ENCODE data around the gene TRIM27.
"Not testable (repeated sequence)": the region's sequence is repeated elsewhere in the genome, so short reads cannot be mapped to it uniquely, and the experiment has no call there.

TRIM27 gene

GRCh38 chr6:28895131-28895812, 28.5 kb downstream of the TRIM27 start:
- peak; percentile 87 for DNase-seq

GRCh38 chr6:28893172-28893799, 30.5 kb downstream of the TRIM27 start:
- no peak for DNase-seq

DNA sequence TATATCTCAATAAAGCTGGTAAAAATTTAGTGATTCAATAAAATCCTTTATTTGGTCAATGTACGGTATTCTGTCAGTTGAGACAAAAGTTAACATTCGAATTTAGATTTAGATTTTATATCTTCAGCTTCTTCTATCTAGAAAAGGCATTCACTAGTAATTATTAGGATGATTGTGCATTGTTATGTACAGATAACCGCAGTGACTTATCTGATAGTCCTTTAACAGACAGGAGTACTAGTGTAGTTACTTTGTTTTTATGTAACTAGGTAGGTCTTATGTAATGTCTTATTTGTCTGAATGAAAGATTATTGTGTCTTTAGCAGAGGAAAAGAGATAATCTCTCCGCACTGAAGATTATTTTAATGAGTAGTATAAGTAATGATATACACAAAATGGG, 31.3 kb downstream of the TRIM27 start:
- DNase-seq, result no peak

DNA sequence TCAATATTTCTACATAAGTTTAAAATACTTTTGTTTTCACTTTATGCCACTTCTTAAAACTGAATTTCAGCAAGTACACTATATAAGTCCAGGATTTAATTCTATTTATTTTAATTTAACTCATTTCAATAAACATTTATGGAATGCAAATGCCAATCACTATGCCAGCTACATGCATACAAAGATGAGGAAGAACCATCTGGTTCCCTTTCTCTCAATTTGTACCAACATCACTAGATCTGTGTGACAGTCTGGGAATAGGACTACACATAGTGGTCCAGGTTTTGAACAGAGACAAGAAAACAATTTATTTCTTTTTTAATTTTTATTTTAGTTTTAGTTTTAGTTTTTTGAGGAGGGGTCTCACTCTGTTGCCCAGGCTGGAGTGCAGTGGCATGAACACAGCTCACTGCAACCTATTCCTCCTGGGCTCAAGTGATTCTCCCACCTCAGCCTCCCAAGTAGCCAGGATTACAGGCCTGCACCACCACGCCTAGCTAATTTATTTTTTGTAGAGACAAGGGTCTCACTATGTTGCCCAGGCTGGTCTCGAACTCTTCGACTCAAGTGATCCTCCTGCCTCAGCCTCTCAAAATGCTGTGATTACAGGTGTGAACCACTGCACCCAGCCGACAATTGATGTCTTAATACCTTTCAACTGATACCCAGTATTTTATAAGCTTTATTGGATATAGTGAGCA, 35.8 kb downstream of the TRIM27 start:
- DNase-seq, result no peak

DNA sequence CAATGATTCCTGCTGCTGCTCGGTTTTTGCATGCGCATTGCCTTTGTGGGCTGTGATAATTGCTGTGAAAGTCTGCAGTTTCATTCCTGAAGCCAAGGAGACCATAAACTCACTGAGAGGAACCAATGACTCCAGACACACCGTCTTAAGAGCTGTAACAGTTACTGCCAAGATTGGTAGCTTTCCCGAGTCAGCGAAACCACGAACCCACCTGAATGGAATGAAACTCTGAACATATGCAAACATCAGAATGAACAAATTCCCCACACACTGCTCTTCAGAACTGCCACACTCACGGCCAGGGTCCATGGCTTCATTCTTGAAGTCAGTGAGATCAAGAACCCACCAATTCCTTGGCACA, 37.7 kb downstream of the TRIM27 start:
- DNase-seq, result no peak

DNA sequence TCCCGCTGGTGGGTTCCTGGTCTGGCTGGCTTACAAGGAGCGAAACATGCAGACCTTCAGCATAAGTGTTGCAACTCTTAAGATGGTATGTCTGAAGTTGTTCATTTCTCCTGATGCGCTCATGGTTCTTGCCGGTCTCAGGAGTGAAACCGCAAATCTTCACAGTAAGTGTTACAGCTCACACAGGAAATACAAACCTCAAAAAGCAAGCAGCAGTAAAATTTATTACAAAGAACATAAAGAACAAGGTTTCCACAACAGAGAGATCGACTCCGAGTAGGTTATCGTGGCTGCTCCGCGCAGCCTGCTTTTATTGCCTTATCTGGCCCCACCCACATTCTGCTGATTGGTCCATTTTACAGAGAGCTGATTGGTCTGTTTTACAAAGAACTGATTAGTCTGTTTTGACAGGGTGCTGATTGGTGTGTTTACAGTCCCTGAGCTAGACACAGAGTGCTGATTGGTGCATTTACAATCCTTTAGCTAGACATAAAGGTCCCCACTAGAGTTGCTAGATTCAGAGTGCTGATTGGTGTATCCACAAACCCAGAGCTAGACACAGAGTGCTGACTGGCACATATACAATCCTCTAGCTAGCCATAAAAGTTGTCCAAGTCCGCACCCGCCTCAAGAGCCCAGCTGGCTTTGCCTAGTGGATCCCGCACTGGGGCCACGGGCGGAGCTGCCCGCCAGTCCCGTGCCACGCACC, 39.2 kb downstream of the TRIM27 start:
- DNase-seq, result no peak

DNA sequence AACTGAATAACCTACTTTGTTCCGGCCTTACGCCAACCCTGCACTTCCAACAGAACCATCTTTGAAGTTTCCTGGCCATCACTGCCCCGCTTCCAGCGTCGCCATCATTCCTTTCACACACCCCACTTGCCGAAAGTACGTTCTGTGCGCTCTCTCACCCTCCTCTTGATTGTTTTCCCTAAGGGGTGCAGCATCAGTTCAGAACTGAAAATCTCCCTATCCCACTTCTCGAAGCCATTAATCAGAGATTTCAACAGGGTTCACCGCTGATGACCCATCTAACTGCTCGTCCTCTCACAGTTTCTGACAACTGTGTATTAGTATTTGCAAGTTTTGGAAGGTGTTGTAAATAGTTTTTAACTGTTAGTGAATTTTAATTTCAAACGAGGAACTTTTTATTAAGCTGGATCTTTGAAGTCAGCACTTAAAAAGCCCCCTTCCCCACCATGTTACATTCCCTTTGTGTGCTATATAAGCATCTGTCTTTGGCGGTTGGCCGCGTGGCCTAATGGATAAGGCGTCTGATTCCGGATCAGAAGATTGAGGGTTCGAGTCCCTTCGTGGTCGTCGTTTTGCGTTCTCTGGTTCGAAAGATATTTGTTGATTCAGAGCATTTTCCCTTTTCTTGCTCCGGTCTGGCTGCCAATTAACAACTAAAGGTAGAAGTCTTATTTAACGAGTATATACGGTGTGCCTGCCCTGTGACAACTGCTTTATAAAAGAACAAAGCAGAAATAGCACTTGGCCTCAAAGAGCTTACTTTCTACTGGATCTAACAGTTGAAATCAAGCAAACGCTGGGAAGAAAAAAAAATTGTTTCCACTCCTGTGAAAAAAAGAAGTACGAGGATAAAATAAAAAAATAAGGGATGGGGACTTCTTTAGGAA, 42.6 kb downstream of the TRIM27 start:
- DNase-seq, result peak; percentile 41

GRCh38 chr6:28880519-28880893, 43.3 kb downstream of the TRIM27 start:
- no peak for DNase-seq

DNA sequence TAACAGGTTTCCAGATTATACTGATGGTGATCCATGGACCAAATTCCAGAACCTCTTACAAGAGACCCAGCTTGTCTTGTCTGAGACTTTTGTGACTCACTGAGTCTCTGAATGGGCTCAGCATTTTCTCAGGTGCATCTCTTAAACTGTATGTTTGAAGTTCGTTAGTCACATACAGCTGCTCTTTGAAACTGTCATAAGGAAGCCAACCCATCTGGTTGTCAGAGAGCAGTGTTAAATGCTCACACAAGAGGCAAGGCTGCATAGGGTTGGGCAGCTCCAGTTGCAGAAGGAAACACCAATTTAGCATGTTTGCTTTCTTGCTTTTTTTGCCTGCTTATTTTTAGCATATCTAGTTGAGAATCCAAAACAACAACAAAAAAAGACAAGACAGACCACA, 47.1 kb downstream of the TRIM27 start:
- no peak for DNase-seq

DNA sequence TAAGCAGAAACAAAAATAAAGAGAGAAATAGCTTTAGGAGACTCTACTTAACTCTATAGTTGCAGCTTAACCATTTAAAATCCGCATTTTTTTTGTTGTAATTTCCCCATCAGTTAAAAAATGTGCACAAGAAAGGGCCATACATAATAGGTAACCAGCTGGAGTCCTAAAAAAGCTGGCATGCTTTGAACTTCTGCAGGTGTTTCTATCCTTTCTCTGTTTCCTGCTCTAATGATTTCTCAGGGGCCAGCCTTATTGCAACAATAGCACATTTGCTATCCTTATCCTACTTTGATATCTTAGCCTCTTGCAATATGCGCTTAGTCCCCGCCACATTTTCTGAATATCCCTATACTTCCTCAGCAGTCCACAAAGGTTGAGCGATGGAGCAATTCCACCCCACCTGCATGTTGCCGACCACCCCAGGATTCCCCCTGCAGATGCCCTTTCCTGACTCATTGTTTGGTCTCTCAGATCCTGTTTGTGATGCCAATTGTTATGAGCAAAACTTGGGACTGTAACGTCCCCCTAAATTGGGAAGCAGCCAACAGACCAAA, 48.5 kb downstream of the TRIM27 start:
- DNase-seq, result no peak

- DNase-seq, result not testable (repeated sequence)
Observed at GRCh38 chr6:28872157-28872817, 51.5 kb downstream of the TRIM27 start.

DNA sequence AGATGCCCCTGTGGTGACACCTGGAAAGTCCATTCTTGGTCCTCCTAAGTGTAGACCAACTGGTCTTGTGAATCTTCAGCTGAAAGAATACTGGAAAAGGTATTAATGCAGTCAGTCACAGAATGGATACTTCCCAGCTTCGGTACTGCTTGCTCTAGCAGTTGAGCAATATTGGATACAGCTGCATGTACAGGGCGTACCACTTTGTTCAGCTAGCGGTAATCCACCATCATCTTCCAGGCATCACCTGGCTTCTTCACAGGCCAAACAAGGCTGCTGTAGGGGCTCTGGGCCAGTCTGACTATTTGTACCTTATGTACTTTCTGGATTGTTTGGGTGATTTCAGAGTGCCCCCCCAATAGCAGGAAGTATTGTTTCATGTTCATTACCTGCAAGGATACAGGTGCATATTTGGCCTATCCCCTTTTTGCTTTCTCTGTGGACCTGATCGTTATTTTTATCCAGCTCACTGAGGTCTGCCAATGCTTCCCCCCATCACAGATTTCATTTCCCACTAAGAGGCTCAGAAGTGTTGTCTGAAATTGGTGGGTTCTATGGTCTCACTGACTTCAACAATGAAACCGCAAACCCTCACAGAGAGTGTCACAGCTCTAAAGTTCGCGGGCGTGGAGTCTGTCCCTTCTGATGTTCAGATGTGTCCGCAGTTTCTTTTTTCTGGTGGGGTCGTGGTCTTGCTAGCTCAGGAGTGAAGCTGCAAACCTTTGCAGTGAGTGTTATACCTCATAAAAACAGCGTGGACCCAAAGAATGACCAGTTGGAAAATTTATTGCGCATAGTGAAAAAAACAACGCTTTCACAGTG, 52.2 kb downstream of the TRIM27 start:
- no peak for DNase-seq

- no peak for DNase-seq
Observed at GRCh38 chr6:28868873-28869272, 54.9 kb downstream of the TRIM27 start.

- no peak for DNase-seq
Observed at GRCh38 chr6:28867086-28867409, 56.7 kb downstream of the TRIM27 start.

- peak; percentile 63 for DNase-seq
Observed at GRCh38 chr6:28866205-28867085, 57.3 kb downstream of the TRIM27 start.

DNA sequence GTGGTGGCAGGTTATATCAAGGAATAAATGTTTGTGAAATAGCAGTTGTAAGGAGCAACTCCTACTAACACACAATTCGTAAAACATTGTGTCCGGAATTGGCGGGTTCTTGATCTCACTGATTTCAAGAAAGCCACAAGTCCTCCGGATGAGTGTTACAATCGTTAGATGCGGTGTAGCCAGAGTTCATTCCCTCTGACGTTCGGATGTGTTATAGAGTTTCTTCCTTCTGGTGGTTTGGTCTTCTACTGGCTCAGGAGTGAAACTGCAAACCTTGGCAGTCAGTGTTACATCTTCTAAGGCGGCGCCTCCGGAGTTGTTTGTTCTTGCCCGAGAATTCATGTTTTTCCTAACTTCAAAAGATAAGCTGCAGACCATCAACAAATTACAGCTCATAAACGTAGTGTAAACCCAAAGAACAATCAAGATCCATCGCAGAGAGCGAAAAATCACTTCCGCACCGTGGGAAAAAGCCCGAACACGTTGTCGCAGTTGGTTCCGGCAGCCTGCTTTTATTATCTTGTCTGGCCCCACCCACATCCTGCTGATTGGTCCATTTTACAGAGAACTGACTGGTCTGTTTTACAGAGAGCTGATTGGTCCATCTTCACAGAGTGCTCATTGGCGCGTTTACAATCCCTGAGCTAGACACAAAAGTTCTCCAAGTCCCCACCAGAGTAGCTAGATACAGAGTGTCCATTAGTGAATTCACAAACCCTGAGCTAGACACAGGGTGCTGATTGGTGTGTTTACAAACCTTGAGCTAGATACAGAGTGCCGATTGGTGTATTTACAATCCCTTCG, 58.2 kb downstream of the TRIM27 start:
- DNase-seq, result peak; percentile 16

DNA sequence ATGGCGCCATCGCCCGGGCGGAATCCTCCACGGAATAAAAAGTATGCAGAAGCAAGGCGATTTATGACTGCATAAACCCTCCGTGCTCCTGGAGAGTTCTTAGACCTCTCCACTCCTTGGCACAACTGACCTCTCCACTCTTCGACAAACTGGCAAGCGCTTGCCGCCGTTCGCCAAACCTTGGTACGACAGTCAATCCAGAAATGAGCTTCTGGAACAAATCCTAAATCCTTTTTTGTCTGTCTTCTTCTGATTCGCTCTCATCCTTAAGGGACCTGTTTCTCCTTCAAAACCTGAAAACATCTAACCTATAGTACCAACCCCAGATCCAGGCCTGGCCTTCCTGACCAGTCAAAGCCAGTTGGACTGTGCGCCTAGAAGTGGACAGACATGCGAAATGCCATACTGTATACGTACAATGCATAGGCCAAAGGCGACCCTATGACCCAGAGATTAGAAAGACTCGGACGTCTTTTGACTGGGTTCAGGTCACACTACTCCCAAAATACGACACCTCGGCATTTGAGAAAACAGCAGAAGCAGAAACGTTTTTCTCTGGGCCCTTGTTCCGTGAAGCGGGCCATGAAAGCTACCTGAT, 59.4 kb downstream of the TRIM27 start:
- DNase-seq, result no peak

GRCh38 chr6:28863604-28864325, 60.0 kb downstream of the TRIM27 start:
- DNase-seq, result peak; percentile 52

Data from NCI-H226 (cell line).